Peyer's patch (tissue), 4 donors: ENCODE results near the gene IL1RAPL1.

Experiments
- CTCF ChIP-seq, 6 experiments: fragments of 450-650 bp in 4 of 6; fragments of 200-600 bp in 2 of 6; sonication (generic) in 1 of 6; IDR thresholded peaks; one replicate each; pipeline ENCODE4 v1.5.1; 2017 to 2019; ENCODE audit warnings: antibody characterized with exemption in 6 of 6, mild to moderate bottlenecking in 3 of 6, moderate library complexity in 1 of 6
- POLR2A ChIP-seq, 2 donors: fragments of 450-650 bp; IDR thresholded peaks; one replicate each; pipeline ENCODE4 v1.5.1; 2017; ENCODE audit warnings: antibody characterized with exemption in 2 of 2, mild to moderate bottlenecking in 2 of 2, moderate library complexity in 2 of 2

- TF ChIP-seq POLR2A (IDR thresholded peaks at IDR 0.05) (no peak), CTCF (IDR thresholded peaks at IDR 0.05) (no peak)
These were observed 1074.0 kb downstream of the IL1RAPL1 start for GRCh38 chrX:29661290-29661689.
